HCT116 (cell line): ENCODE results near the gene DNMT3B. TPM values are rescaled to one million over a fixed set of nuclear protein-coding genes. Genes with fewer than 3 reads are reported as not detected.
"Not testable (repeated sequence)": the region's sequence is repeated elsewhere in the genome, so short reads cannot be mapped to it uniquely, and the experiment has no call there.

ENCODE experiments used
- ATAC-seq: fragments of 200-7000 bp; cut with Tn5 transposase; 2 replicates; pipeline ENCODE4 v1.9.1; 2020; ENCODE audit warnings: mild to moderate bottlenecking, moderate library complexity
- BruUV-seq: library from RNA; stranded (reverse); fragments of 400-500 nt; replicated peaks from 2 replicates; lab custom pipeline; 2021; lab: Mats Ljungman, UMichigan
- CTCF ChIA-PET: fragments of 300-600 bp; sonication (Branson Sonifier 250); formaldehyde crosslinking; loops from one replicate; lab custom pipeline; 2021; ENCODE audit warnings: antibody characterized with exemption; lab: Charles Lee
- POLR2A ChIA-PET: fragments of 300-600, 350-600 bp; sonication (Branson Sonifier 250); formaldehyde crosslinking; loops from one replicate; lab custom pipeline; 2021; ENCODE audit warnings: antibody characterized with exemption; lab: Charles Lee
- RAD21 ChIA-PET, 2 experiments: fragments of 300-600 bp; sonication (Branson Sonifier 250); formaldehyde crosslinking; loops; one replicate each; lab custom pipeline; 2023; ENCODE audit warnings: low total read pairs in 2 of 2; ENCODE audit not compliant: uncharacterized antibody in 2 of 2, unreplicated experiment in 2 of 2, low non-redundant PET in 1 of 2; lab: Charles Lee
- DNase-seq: peaks from one replicate; pipeline ENCODE4 v3.0.0-alpha.2; 2010; ENCODE audit warnings: low read depth, low spot score
- H2AFZ ChIP-seq: fragments of 200-600 bp; shearing (Covaris generic), sonication (generic); 2 replicates; pipeline ENCODE4 v1.6.1; 2017; ENCODE audit warnings: low read depth, mixed run types, mixed read lengths, antibody characterized with exemption, low read length; ENCODE audit not compliant: poor library complexity, severe bottlenecking
- H3K27ac ChIP-seq: 2 replicates; pipeline ENCODE4 v1.5.1; 2012; ENCODE audit warnings: low read depth, low read length
- H3K27me3 ChIP-seq: fragments of 200-600 bp; sonication (generic); 2 replicates; pipeline ENCODE4 v1.6.1; 2016; ENCODE audit warnings: mixed run types, low read length, mixed read lengths; ENCODE audit not compliant: insufficient read depth
- H3K36me3 ChIP-seq, 2 experiments: fragments of 200-500 bp in 1 of 2; fragments of 200-600 bp in 1 of 2; sonication (Bioruptor generic) in 1 of 2; sonication (generic) in 1 of 2; 2 replicates each; pipeline versions ENCODE4 v1.5.1 to v1.6.1; 2014 to 2016; ENCODE audit warnings: low read length in 2 of 2, inconsistent platforms in 1 of 2, mixed read lengths in 1 of 2, mixed run types in 1 of 2; ENCODE audit not compliant: insufficient read depth in 2 of 2, control insufficient read depth in 1 of 2
- H3K4me1 ChIP-seq, 2 experiments: fragments of 200-600 bp in 1 of 2; sonication (generic) in 1 of 2; 2 replicates each; pipeline versions ENCODE4 v1.5.1 to v1.6.1; 2012 to 2017; ENCODE audit warnings: low read length in 2 of 2, inconsistent platforms in 1 of 2, mild to moderate bottlenecking in 1 of 2, mixed read lengths in 1 of 2, mixed run types in 1 of 2, moderate library complexity in 1 of 2; ENCODE audit not compliant: insufficient read depth in 2 of 2, control insufficient read depth in 1 of 2
- H3K4me2 ChIP-seq: fragments of 200-600 bp; sonication (generic); 2 replicates; pipeline ENCODE4 v1.6.1; 2017; ENCODE audit warnings: mixed run types, low read length, mixed read lengths
- H3K4me3 ChIP-seq, 2 experiments: fragments of 200-600 bp in 1 of 2; sonication (generic) in 1 of 2; replicated peaks in 1 of 2; 2 replicates each; pipeline ENCODE4 v1.5.1; 2011 to 2016; ENCODE audit warnings: low read length in 2 of 2, control low read depth in 1 of 2, low read depth in 1 of 2, mild to moderate bottlenecking in 1 of 2, mixed read lengths in 1 of 2, mixed run types in 1 of 2
- H3K79me2 ChIP-seq: fragments of 200-600 bp; sonication (generic); 2 replicates; pipeline ENCODE4 v1.6.1; 2017; ENCODE audit warnings: mild to moderate bottlenecking, mixed run types, low read length, moderate library complexity, mixed read lengths; ENCODE audit not compliant: insufficient read depth
- H3K9ac ChIP-seq: fragments of 200-600 bp; sonication (generic); 2 replicates; pipeline ENCODE4 v1.6.1; 2016; ENCODE audit warnings: low read length, mixed read lengths
- H3K9me2 ChIP-seq: fragments of 200-600 bp; sonication (generic), shearing (Covaris generic); 2 replicates; pipeline ENCODE4 v1.6.1; 2017; ENCODE audit warnings: mixed run types, mild to moderate bottlenecking, moderate library complexity; ENCODE audit not compliant: insufficient read depth
- H3K9me3 ChIP-seq, 2 experiments: fragments of 200-500 bp in 1 of 2; fragments of 200-600 bp in 1 of 2; sonication (Bioruptor generic) in 1 of 2; sonication (generic) in 1 of 2; 2 replicates each; pipeline ENCODE4 v1.6.1; 2014 to 2017; ENCODE audit warnings: low read length in 2 of 2, mixed read lengths in 2 of 2, inconsistent platforms in 1 of 2, low read depth in 1 of 2, mild to moderate bottlenecking in 1 of 2, mixed run types in 1 of 2, moderate library complexity in 1 of 2; ENCODE audit not compliant: control insufficient read depth in 1 of 2, insufficient read depth in 1 of 2
- H4K20me1 ChIP-seq: fragments of 200-600 bp; sonication (generic), shearing (Covaris generic); 2 replicates; pipeline ENCODE4 v1.6.1; 2017; ENCODE audit warnings: mixed run types, mild to moderate bottlenecking, moderate library complexity; ENCODE audit not compliant: insufficient read depth
- ATF3 ChIP-seq: IDR thresholded peaks from 2 replicates; pipeline ENCODE4 v1.6.1; 2012
- CBX3 ChIP-seq: IDR thresholded peaks from 2 replicates; pipeline ENCODE4 v1.6.1; 2012; ENCODE audit warnings: low read depth
- CEBPB ChIP-seq: IDR thresholded peaks from 2 replicates; pipeline ENCODE4 v1.6.1; 2012; ENCODE audit warnings: low read depth
- CTCF ChIP-seq, 3 experiments: fragments of 200-600 bp in 1 of 3; sonication (generic) in 1 of 3; IDR thresholded peaks in 2 of 3; conservative IDR thresholded peaks in 1 of 3; 2 replicates each; pipeline ENCODE4 v1.5.1; 2012 to 2017; ENCODE audit warnings: low read depth in 2 of 3, low read length in 2 of 3, antibody characterized with exemption in 1 of 3, borderline replicate concordance in 1 of 3, control low read depth in 1 of 3, mild to moderate bottlenecking in 1 of 3, mixed read lengths in 1 of 3, mixed run types in 1 of 3, moderate library complexity in 1 of 3; ENCODE audit not compliant: insufficient read depth in 1 of 3
- EGR1 ChIP-seq: IDR thresholded peaks from 2 replicates; pipeline ENCODE4 v1.6.1; 2012; ENCODE audit warnings: low read depth
- ELF1 ChIP-seq: IDR thresholded peaks from 2 replicates; pipeline ENCODE4 v1.6.1; 2012; ENCODE audit warnings: low read depth, borderline replicate concordance
- EZH2 ChIP-seq: fragments of 200-600 bp; sonication (generic); IDR thresholded peaks from 2 replicates; pipeline ENCODE4 v1.6.1; 2017; ENCODE audit warnings: antibody characterized with exemption, mixed run types
- EZH2phosphoT487 ChIP-seq: fragments of 200-600 bp; IDR thresholded peaks from 2 replicates; pipeline ENCODE4 v1.6.1; 2018; ENCODE audit warnings: antibody characterized with exemption, borderline replicate concordance
- FOSL1 ChIP-seq: IDR thresholded peaks from 2 replicates; pipeline ENCODE4 v1.6.1; 2012; ENCODE audit warnings: low read depth
- JUND ChIP-seq: IDR thresholded peaks from 2 replicates; pipeline ENCODE4 v1.6.1; 2012
- POLR2A ChIP-seq: IDR thresholded peaks from 2 replicates; pipeline ENCODE4 v1.7.0; 2011; ENCODE audit warnings: borderline replicate concordance; ENCODE audit not compliant: insufficient read depth, insufficient read length; ENCODE audit errors: extremely low read depth
- POLR2AphosphoS5 ChIP-seq: IDR thresholded peaks from 2 replicates; pipeline ENCODE4 v1.6.1; 2011; ENCODE audit warnings: mild to moderate bottlenecking, low read depth, low read length, moderate library complexity
- SIN3A ChIP-seq: IDR thresholded peaks from 2 replicates; pipeline ENCODE4 v1.6.1; 2012; ENCODE audit warnings: low read depth
- SP1 ChIP-seq: IDR thresholded peaks from 2 replicates; pipeline ENCODE4 v1.6.1; 2012; ENCODE audit warnings: low read depth
- SRF ChIP-seq: IDR thresholded peaks from 2 replicates; pipeline ENCODE4 v1.6.1; 2012; ENCODE audit warnings: low read depth
- TCF7L2 ChIP-seq: IDR thresholded peaks from 2 replicates; pipeline ENCODE4 v1.7.0; 2011; ENCODE audit warnings: borderline replicate concordance, inconsistent platforms; ENCODE audit not compliant: insufficient read depth, insufficient read length; ENCODE audit errors: extremely low read depth
- YY1 ChIP-seq: IDR thresholded peaks from 2 replicates; pipeline ENCODE4 v1.6.1; 2011; ENCODE audit warnings: low read length, low read depth, moderate library complexity, mild to moderate bottlenecking; ENCODE audit not compliant: insufficient replicate concordance; ENCODE audit errors: extremely low read depth
- ZFX ChIP-seq: fragments of 450-650 bp; IDR thresholded peaks from 2 replicates; pipeline ENCODE4 v1.6.1; 2017
- ZNF274 ChIP-seq: fragments of 200-500 bp; sonication (Bioruptor generic); IDR thresholded peaks from 2 replicates; pipeline ENCODE4 v1.6.1; 2014; ENCODE audit warnings: mild to moderate bottlenecking, low read depth, low read length, inconsistent platforms
- intact Hi-C: fragments of 100-400 bp; cut with micrococcal nuclease; formaldehyde crosslinking; loops from 2 replicates; pipeline ENCODE4 v1.10.0; 2022
- total RNA-seq: library from RNA; stranded (reverse); gene quantifications from one replicate; pipeline ENCODE4 v1.2.1, GENCODE V29; 2021; ENCODE audit not compliant: unreplicated experiment

The DNMT3B gene
- total RNA-seq, 1 experiment from 2014 or later = 22.2 TPM

GRCh38 chr20:32718749-32719348 lies 43.3 kb upstream of the DNMT3B start (continued):
- no peak for TF ChIP-seq CEBPB
- no peak for TF ChIP-seq EGR1
- TF ChIP-seq JUND = no peak
- no peak for TF ChIP-seq POLR2AphosphoS5
- TF ChIP-seq ELF1 = no peak
- TF ChIP-seq EZH2 = no peak
- no peak for TF ChIP-seq SRF
- TF ChIP-seq ZFX = no peak

DNA sequence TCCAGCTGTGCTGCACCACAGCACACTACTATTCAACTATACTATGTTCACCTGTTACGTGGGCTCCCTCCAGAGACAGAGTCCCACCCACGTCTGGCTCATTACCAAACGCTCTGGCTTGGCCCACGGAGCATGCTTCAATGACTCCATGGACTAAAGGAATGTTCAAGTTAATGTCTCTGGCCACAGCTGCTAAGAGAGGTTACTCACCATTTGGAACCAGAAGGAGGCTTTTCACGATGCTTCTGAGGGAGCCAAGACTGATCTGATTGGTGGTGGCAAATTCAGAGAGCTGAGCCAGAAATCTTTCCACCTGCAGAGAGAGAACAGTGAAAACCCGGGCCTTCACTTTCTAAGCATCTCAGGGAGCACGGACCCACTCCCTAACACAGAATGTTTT lies 34.5 kb upstream of the DNMT3B start:
- H3K9me3 ChIP-seq = no peaks in the 10 kb centered on the region
- no peaks in the 10 kb centered on the region for H3K9me2 ChIP-seq
- no peak overlapping the region for H3K4me2 ChIP-seq
- H3K27me3 ChIP-seq = no peaks in the 10 kb centered on the region
- H4K20me1 ChIP-seq = no peaks in the 10 kb centered on the region
- no peak overlapping the region for H3K9ac ChIP-seq
- DNase-seq = no peak
- H3K79me2 ChIP-seq = no peaks in the 10 kb centered on the region
- BruUV-seq = no TSS peak
- H3K27ac ChIP-seq = no peak overlapping the region
- RAD21 ChIA-PET = no interaction called here
- TF ChIP-seq EZH2phosphoT487 = no peak
- TF ChIP-seq SP1 = no peak
- no peak for TF ChIP-seq ATF3
- no peak for TF ChIP-seq YY1
- TF ChIP-seq CTCF (IDR thresholded peaks at IDR 0.05 in 2 of 3, conservative IDR thresholded peaks at IDR 0.05 in 1 of 3; ENCODE audit: borderline replicate concordance in 1 of 3, insufficient read depth in 1 of 3, low read depth in 2 of 3, low read length in 2 of 3) = no peak
- no peak for TF ChIP-seq ZNF274
- TF ChIP-seq SIN3A = no peak
- TF ChIP-seq CBX3 = no peak
- no peak for TF ChIP-seq JUND
- no peak for TF ChIP-seq TCF7L2
- TF ChIP-seq POLR2AphosphoS5 = no peak
- no peak for TF ChIP-seq CEBPB
- TF ChIP-seq POLR2A = no peak
- TF ChIP-seq FOSL1 = no peak
- no peak for TF ChIP-seq EGR1
- TF ChIP-seq ELF1 = no peak
- TF ChIP-seq, all 23 proteins: peak for 0
- peaks cover 18 to 21% of the 10 kb centered on the region in 2 experiments for H3K4me1 ChIP-seq
- no peak for ATAC-seq
- no peak overlapping the region for H2AFZ ChIP-seq
- no peak overlapping the region for H3K4me3 ChIP-seq
- ChIA-PET POLR2A (no interaction called here), CTCF (interaction anchor here (2.3 kb wide), 1 partner anchor 51 kb away, joined by 10 read pairs; no protein-coding TSS in a partner anchor)
- no peaks in the 10 kb centered on the region for H3K36me3 ChIP-seq
- intact Hi-C loops = no loop called here

DNA sequence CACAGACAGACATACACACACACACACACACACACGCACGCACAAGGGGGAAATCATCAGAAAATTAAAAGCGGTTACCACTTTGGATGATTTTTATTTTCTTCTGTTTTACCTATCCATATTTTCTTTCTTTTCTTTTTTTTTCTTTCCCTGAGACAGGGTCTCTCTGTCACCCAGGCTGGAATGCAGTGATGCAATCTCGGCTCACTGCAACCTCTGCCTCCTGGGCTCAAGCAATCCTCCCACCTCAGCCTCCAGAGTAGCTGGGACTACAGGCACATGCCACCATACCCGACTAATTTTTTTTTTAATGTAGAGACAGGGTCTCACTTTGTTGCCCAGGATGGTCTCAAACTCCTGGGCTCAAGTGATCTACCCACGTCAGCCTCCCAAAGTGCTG lies 33.8 kb upstream of the DNMT3B start:
- RAD21 ChIA-PET, BruUV-seq, H3K36me3 ChIP-seq, H3K9ac ChIP-seq, H3K27me3 ChIP-seq, H2AFZ ChIP-seq, ATAC-seq, DNase-seq, POLR2A ChIA-PET, H3K9me3 ChIP-seq, H3K27ac ChIP-seq, CTCF ChIA-PET, intact Hi-C loops, H3K4me2 ChIP-seq, H3K9me2 ChIP-seq, H3K4me3 ChIP-seq, H4K20me1 ChIP-seq, H3K79me2 ChIP-seq: not testable (repeated sequence)
- H3K4me1 ChIP-seq = peaks cover 18 to 21% of the 10 kb centered on the region in 2 experiments
